GM21723 (cell line): ENCODE data around the gene MAPK8IP3.

ENCODE experiments used
- ATAC-seq: cut with Tn5 transposase; IDR thresholded peaks from one replicate; pipeline ENCODE4 v1.9.1; 2021; ENCODE audit warnings: mild to moderate bottlenecking, moderate library complexity; ENCODE audit not compliant: unreplicated experiment

Gene MAPK8IP3

DNA sequence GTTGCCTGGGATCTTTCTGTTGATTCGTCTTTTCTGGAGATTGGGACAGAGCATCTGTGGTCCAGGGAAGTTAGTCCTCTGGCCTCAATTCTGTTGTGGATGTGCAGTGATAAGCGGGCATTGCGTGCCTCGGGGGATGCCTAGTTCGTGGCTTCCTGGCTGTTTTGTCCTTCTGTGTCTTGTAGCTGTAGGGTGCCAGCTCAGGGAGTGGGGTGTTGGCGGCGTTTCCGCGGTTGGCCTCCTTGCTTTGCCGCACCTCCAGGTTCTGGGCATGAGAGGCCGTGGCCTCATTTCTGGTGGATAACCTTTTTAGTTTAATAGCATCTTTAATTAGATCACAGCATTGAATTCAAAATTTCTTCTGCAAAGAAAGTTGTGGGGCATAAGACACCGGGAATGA, 29.3 kb upstream of the MAPK8IP3 start:
- no peak for ATAC-seq

DNA sequence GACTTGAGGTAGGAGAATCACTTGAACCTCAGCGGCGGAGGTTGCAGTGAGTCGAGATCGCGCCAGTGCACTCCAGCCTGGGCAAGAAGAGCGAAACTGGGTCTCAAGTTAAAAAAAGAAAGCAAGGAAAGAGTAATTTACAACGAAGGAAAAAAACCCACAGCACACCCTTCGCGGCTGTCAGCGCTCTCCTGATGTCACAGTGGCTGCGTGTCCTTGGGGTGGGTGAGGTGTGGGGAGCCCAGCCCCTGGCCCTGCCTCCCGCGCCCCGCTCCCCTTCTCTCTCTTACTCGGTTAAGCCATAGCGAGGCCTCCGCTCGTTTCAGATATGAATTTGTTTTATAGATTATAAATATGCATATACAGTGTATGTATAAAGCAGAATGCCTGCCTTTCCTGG, 28.7 kb upstream of the MAPK8IP3 start:
- ATAC-seq, result no peak

DNA sequence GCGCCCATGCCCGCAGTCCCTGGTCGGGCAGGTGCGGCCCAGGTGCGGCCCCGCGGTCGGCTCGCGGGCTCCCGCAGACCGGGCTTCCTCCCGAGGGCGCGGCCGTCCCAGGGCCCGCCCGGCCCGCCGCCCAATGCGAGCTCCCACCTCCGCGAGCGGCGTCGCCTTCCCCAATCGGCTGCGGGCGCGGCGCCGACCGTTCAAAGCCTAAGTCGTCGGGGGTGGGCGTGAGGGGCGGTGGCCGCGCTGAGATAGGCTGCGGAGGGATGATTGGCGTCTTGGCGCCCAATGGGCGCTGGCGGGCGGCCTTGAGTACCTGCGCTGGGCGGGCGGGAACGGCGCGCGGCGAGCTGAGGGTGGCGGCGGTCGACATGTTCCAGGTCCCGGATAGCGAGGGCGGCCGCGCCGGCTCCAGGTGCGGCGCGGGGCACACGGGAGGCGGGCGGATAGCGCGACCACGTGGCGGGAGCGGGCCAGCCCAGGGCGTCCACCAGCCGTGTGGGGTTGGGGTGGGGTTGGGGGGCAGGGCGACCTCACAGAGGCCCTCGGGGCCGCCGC, 28.0 kb upstream of the MAPK8IP3 start, which contains the start of gene JPT2:
TSS of gene JPT2 (plus strand) at position 338 of the 558 bp plus-strand sequence. CDS start at position 372, 34 bp downstream.
- peak; percentile 90 for ATAC-seq

DNA sequence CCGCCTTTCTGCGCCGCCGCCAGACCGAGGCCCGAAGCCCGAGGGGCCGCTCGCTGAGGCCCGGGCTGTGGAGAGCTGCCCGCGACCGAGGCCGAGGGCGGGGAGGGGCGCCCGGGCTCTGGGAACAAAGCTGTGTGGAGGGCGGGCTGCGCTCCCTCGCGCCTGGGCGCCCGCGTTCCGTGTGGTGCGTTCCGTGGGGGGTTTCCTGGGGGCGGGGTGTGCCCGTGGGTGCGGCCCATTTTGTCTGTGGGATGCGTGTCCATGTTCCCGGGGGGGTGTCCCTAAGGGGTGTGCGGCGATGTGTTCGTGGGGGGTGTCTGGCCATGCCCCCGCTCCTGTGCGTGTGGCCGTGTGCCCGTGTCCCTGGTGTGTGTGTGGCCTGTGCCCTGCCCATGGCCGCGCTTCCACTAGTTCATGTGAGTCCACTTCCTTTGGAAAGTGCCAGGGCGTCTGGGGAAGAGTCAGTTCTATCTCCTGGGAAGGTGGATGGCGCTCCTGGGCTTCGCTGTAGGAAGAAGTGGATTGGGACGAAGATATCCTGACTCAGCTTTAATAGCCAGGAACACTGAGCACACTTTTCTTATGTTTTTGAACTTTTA, 27.4 kb upstream of the MAPK8IP3 start:
- ATAC-seq, result peak; percentile 11

DNA sequence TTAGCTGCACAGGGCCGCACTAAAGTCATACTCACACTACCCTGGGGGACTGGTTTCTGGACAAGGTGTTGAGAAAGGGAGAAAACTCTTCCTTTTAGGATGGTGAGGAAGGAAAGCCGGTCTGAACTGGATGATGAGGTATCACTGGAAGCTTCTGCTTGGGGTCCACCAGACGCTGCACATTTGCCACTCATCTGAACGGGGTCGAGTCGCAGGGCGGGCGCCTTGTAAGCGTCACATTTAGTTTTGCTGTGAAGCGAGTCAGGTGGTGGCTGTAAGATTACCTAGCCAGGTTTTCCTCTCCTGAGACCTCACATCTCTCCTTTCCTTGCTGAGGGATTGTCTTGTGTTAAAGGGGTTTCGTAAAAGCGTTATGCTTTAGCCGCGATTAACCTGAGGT, 25.6 kb upstream of the MAPK8IP3 start:
- no peak for ATAC-seq

DNA sequence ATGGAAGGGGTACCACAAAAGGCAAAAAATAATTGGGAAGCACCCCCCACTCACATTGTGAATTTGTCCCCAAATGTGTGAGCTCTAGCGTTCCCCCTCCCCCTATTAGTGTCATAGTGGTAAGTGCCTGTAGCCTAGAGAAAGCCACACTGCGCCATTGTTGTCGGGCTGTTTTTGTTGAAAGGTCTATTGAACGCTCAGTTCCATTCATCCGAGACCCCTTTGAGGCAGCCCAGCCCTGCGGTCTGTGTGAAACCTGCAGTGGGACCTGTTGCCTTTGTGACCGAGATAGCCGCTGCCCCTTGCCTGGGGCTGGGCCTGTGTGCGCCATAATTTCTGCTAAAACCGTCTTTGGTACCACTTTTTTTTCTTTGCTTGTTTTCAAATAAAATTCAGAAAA, 25.0 kb upstream of the MAPK8IP3 start:
- ATAC-seq, result no peak

DNA sequence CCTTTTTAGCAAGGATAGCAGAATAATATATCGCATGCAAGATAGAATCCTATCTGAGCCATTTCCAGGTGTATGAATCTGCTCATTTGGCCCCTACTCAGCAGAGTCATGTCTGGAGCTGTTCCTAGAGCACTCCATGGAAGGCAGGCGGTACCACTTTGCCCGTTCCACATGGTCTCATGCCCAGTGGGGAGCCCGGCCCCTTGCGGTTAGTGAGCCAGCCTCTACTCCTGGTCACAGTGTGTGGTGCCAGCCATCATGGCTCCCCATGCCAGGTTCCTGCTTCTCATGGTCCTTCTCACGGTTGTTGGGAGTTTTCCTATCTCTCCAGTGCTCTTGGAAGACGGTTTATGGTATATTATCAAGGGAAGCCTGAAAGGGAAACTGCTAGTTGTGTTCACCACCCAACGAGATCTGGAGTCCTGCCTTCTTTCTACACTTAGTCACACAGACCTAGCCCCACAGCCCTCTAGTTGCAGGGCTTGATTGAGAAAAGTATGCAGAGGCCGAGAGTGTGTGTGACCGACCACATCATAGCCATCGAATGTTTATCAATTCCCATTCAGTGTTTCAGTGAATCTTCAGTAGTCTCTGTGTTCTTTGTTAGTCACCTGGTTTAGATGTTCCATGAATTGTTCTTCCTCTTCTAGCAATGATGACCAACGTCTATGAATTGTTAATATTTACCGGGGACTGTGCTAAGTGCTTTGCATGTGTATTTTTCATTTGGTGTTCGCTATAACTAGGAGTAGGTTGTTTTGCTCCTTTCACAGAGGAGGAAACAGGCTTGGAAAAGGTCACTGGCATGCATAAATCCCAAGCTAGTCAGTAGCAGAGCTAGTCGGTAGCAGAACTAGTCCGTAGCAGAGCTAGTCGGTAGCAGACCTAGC, 18.3 kb upstream of the MAPK8IP3 start:
- ATAC-seq, result no peak

DNA sequence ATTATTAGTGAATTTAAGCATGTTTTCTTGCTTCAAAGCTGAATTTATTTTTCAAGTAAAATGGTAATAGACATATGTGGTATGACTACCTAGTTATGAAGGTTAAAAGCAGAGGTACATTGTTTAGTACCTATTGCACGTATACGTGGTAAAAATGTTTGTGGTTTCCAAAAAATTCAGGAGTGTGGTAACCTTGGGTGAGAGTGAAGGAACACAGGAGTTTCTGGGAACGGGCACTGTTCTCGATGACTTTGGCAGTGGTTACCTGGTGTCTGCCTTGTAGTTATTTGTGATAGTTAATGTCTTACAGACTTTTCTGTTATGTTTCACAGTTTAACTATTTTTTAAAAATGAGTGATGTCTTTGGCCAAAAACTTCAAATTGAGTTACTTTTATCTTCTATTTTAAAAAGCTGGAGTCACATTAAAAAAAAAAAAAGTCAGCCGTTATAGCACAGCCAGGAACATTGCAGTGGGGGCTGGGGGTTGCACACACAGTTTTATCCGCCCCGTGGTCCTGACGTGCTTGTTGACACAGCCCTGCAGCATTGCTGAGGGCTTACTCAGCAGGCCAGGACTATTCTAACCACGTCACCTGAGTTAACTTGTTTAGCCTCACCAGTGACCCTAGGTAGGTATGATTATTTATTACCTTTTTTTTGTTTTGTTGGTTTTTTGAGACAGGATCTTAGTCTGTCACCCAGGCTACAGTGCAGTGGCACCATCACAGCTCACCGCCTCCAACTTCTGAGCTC, 17.0 kb upstream of the MAPK8IP3 start:
- no peak for ATAC-seq

DNA sequence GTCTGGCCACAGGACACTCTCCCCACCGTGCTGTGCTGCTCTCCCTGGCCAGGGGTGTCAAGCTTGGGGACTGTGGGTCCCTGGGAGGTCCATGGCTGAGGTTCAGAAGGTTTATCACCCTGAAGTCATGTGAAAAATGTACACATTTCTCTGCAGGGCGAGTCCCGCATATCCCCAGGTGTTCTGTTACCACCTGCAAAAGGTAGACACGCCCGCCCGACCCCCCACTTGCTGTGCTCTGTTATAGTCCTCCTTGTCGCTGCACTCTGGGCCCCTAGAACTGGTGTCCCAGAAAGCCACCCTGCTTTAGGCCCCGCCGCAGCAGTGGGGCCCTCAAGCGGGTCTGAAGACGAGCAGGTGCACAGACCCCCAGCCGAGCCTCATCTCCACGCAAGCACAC, 16.1 kb upstream of the MAPK8IP3 start:
- no peak for ATAC-seq

DNA sequence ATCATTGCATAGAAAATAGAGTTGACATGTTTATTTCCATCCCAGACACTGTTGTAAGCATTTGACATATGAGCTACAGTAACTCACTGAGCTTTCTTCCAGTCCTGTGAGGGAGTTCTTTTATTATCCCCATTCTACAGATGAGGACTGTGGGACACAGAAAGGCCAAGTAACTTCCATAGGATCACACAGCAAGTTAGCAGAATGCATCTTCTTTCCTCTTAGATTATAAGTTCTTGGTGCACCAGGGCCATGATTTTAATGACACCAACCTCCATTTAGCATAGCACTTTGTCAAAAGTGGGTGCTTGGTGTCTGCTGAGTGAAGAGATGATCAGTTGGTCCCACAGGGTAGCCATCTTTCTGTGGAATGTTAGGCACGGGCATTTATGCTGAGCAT, 15.2 kb upstream of the MAPK8IP3 start:
- no peak for ATAC-seq

DNA sequence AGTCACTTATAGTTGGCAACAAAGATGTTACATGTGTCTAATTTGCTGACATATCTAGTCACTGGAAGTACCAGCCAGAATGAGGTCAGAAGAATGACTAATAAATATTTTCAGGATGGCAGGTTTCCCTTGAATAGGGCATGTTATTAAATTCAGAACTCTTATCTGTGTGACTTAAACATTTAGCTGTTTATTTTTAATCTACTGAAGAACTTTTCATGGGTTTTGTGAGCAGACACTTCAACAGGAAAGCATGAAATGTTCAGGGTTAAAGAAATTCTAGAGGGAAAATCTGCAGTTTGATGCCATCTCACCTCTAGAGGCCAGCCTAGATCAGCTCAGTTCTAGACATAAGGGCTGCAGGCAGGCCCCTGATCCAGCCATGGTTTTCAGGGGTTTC, 14.7 kb upstream of the MAPK8IP3 start:
- ATAC-seq, result no peak

DNA sequence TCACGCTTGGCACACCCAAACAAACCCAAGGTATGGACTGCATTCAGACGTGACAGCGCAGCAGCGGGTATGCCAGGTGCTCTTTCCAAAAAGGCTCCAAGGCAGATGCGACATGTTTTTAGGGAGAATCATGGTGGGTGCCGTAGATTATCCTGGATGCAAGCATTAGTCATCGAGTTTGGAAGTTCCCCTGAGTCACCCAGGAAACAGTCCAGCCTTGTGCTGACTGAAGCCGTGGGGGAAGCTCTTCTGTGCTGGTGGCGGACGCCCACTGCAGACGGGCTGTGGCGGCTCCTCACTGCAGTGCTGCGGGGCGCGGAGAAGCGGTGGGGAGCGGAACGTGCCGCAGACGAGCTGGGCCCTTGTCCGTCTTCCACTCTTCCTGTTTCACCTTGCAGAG, 14.0 kb upstream of the MAPK8IP3 start:
- no peak for ATAC-seq

DNA sequence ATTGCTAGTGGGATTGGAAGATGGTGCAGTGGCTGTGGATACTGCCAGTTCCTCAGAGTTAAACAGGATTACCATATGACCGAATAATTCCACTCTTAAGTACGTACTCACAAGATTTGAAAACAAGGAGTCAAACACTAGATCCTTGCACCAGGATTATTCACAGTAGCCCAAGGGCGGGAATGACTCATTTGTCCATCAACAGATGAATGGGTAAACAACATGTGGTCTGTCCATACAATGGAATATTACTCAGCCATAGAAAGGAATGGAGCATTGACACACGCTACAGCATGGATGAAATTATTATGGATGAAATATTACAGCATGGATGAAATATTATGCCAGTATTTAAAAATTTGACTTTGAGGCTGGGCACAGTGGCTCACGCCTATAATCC, 9.1 kb upstream of the MAPK8IP3 start:
- no peak for ATAC-seq

DNA sequence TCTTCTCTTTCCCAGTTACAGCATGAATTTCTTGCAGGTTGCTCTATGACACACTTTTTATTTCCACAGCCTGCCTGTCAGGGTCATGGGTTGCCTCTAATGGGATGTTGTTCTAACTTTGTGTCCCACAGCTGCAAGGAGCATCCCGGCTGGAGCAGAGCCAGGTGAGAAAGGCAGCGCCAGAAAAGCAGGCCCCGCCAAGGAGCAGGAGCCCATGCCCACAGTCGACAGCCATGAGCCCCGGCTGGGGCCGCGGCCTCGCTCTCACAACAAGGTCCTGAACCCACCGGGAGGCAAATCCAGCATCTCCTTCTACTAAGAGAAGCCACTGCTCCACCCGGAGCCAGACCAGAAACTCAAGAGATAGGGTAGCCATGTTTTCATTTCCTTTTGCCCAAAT, 7.3 kb upstream of the MAPK8IP3 start:
- ATAC-seq, result no peak

DNA sequence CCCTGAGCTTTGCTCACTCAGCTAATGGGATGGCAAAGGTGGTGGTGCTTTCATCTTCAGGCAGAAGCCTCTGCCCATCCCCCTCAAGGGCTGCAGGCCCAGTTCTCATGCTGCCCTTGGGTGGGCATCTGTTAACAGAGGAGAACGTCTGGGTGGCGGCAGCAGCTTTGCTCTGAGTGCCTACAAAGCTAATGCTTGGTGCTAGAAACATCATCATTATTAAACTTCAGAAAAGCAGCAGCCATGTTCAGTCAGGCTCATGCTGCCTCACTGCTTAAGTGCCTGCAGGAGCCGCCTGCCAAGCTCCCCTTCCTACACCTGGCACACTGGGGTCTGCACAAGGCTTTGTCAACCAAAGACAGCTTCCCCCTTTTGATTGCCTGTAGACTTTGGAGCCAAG, 5.7 kb upstream of the MAPK8IP3 start:
- no peak for ATAC-seq

DNA sequence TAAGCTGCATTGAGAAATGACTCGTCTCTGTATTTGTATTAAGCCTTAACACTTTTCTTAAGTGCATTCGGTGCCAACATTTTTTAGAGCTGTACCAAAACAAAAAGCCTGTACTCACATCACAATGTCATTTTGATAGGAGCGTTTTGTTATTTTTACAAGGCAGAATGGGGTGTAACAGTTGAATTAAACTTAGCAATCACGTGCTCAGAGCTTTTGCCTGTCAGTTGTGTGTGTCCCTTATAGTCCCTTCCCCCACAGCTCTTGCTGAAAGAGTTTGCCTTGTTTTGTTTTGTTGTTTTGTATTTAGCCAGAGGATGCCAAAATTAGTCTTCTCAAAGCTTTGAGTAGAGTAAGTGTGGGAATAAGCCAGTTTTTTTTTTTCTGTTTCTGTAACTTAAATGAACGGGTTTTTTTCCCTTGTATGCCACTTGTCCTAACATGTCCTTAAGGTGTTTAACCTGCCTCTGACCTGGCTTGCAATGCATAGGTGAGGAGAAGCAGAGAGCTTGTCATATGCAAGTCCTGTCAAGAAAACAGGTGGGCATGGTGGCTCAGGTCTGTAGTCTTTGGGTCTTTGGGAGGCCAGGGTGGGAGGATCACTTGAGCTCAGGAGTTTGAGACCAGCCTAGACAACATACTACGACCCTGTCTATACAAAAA, 4.6 kb upstream of the MAPK8IP3 start:
- no peak for ATAC-seq

DNA sequence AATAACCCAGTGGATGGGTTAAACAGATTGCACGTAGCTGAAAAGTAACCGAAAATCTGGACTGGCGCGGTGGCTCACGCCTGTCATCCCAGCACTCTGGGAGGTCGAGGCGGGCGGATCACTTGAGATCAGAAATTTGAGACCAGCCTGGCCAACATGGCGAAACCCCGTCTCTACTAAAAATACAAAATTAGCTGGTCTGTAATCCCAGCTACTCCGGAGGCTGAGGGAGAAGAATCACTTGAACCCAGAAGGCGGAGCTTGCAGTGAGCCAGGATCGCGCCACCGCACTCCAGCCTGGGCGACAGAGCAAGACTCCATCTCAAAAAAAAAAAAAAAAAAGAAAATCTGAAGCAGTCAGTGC, 689 bp upstream of the MAPK8IP3 start:
- peak; percentile 9 for ATAC-seq

DNA sequence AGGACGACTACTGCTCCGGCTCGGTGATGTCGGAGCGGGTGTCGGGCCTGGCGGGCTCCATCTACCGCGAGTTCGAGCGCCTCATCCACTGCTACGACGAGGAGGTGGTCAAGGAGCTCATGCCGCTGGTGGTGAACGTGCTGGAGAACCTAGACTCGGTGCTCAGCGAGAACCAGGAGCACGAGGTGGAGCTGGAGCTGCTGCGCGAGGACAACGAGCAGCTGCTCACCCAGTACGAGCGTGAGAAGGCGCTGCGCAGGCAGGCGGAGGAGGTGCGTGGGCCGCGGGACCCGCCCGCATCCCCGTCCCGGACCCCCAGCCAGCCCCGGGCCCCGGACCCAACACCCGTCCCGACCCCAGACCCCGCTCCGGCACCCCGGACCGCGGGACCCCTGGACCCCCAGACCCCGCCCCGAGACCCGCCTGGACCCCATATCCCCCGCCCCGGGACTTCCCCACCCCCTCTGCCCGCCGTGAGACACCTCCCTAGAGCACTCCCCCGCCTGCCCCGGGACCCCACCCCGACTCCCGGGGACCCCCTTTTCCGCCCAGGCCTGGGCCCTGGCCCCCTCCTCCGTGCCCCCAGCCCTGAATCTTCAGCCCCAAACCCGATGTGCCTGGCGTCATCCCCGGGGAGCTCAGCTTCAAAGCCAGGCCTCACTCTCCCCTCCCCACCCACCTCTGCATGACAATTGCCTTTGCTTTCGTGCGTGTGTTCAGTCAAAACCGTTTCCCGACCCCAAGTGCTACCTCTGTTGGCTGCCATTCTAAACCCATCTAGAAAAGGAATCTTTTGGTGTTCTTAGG, 594 bp downstream of the MAPK8IP3 start:
- peak; percentile 24 for ATAC-seq

DNA sequence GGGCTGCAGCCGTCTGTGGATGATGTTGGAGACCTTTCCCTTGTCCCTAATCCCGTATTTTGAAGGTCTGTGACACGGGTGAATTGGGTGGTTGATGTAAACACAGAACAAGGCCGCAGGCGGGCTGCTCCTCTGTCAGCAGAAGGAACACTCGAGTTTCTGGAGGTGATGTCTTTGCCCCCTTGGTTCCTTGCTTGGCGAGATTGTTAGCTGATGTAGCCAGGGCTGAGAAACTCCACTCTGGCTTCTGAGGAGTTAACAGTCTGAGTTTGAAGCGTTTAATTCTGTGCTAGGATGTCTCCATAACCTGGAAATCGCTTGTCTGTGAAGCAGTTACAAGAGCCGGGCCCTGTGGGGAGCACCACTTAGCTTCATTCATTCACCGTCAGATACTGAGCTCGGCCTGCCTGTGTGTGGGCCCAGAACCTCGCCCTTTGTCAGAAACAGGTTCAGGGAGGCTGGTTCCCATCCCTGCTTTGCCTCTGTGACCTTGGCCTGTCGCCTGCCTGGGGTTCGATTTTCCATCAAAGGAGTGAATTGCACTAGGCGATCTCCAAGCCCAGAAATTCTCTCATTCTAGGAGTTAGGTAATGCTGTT, 1.3 kb downstream of the MAPK8IP3 start:
- no peak for ATAC-seq
